Hematopoietic multipotent progenitor cell treated with erythropoietin and hydrocortisone succinate and interleukin-3 and kit ligand, for 6 days (in vitro differentiated cells): ENCODE measurements around the gene HMGCS2.
A peak's percentile ranks its signal among the peaks of the same experiment; 100 is the strongest.

ENCODE experiments used
- DNase-seq: peaks from one replicate; pipeline ENCODE4 v3.0.0-alpha.2; 2015

Gene HMGCS2

DNA sequence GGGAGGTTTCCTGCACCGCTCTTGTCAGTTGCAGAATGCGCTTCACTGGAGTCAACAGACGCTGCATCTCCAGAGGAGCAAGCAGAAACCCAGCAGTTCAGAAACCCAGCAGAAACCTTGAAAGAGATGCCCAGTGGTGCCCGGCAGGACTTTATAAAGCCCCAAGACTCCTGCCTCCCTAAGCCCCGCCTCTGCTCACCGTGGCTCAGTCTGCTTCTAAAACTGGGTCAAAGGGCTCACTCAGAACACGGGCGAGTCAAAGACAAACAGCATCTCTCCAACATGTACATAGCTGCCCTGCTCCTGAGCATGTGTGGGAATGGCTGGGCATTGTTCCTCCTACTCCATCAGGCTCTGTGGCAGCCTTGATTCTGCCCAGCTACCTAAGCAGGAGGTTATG lies at the start of gene HMGCS2:
HMGCS2 (minus strand) TSS at position 128 of the 400 bp plus-strand sequence; CDS start at position 67, 61 bp downstream.
- DNase-seq: no peak

DNA sequence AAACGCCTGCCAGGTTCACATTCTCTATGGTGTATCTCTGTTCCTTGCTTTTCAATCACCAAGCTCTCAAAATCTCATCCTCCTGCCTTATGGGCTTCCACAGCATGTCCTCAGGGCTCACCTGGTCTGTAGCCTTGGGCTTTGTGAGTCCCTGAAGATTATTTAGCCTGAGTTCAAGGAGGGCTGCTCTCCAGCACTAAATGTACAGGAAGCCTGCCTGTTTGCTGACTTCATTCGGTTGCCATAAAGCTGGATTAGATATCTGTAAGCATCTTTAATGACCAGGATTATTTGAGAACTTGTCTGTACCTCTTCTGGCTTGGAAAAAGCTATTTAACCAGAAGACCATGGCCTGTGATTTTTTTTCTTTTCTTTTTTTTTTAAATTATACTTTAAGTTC lies 49.5 kb upstream of the HMGCS2 start:
- DNase-seq: no peak

DNA sequence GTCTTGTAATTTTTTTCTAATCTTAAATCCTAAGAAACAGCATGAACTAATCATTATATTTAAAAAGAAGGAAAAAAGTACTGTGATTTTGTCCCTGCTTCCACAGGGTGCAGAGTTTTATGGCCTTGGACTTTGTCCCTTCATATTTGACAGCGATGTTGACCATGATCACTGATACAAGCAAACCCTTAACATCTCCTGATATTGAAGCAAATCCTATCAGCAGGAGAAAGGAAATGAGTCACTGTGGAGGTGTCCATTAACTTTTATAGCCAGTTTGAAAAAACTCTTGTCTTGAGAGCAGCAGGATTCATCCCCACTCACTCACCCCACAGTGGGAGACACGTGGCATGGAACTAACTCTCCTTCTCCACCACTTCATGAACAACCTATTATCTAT lies 47.7 kb upstream of the HMGCS2 start:
- no peak for DNase-seq

DNA sequence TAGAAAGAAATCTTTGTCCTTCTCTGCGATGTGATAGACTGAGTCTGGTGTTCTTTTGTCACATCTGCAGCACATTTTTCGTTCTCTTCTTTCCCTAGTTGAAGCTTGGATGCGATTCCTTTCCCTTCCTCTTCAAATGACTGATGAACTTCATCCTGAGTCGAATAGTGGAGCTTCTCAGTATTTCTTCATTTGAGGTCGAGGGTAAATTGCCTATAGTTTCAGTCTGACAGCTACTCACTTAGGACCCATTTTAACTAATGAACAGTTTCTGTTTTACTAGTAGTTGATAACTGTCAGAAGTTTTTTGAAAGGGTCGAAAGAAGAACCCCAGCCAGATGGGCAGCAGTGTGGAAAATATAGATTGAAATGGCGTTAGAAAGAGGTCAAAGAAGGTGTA lies 47.2 kb upstream of the HMGCS2 start:
- no peak for DNase-seq

DNA sequence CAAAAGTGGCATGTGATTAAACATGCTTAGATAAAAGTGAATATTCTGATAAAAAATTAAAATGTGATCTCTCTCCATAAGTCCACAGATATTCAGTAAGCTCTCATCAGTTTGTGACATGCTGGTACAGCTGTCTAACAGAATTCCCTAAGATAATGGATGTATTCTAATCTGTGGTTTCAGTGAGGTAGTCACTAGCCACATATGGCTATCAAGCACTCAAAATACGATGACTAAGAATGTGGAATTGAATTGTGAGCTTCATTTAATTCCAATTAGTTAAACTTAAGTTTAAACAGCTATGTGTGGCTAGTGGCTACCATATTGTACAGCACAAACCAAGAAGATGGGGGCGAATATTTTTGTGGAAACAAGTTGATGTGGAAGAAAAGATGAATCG lies 46.7 kb upstream of the HMGCS2 start:
- peak; percentile 55 for DNase-seq

DNA sequence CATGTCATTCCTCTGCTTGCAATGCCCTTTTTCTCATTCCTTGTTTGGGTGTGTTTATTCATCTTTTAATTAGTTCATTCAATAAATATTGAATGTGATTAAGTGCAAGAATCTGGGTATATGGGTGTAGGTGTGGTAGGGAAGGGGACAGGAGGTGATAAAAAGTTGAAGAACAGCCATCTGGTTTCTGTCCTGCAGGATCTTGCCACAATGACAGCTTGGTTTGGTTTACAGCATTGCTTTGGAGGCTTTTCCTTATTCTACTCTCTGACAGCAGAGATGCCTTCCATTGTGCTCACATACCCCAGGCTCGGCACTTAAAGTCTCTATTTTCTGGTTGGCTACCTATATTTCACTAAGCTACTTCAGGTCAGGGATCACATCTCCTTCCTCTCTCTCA lies 45.6 kb upstream of the HMGCS2 start:
- no peak for DNase-seq

DNA sequence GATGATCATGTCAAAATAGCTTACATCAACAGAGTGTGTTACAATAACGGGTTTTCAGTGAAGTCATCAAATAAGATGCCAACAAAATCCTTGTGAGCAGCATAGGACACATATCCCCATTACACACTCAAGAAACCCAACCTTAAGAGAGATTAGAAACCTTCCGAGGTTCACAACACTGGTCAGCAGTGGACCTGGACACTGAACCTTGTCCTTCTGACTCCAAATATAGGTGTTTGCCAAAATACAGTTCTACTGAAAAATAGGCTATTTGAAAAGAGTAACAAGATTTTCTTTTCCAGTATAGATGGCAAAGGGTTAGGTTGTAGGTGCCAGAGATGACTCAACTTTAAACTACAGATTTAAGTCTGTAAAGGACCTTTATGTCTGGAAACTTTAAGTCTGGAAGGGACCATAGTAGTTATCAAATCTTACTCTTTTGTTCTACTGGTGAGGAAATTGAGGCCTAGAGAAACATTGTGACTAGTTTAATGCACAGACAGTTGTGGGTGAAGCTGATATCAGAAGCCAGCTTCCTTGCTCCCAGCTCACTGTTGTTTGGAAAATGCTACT lies 43.4 kb upstream of the HMGCS2 start:
- DNase-seq: no peak

DNA sequence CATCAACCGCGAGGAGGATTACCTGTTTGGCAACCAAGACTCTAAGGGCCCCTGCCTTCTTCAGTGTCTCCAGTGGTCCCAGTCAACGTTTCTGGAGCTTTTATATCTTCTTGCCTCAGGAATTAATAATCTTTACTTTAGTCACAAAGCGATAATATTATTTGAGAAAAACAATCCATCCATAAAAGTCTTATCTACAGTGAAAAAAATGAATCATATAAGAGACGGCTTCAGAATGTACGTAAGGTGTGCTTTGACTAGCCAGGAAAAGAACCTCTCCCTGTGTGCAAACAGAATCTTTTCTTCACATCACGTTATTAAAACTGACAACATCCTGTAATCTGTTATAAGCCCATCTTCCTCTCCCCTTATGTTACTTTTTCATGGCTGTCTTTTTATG lies 42.7 kb upstream of the HMGCS2 start, which contains the start of gene REG4:
REG4 (minus strand) TSS at position 74 of the 400 bp plus-strand sequence. CDS start 2,691 bp downstream, outside the sequence.
- DNase-seq: no peak

DNA sequence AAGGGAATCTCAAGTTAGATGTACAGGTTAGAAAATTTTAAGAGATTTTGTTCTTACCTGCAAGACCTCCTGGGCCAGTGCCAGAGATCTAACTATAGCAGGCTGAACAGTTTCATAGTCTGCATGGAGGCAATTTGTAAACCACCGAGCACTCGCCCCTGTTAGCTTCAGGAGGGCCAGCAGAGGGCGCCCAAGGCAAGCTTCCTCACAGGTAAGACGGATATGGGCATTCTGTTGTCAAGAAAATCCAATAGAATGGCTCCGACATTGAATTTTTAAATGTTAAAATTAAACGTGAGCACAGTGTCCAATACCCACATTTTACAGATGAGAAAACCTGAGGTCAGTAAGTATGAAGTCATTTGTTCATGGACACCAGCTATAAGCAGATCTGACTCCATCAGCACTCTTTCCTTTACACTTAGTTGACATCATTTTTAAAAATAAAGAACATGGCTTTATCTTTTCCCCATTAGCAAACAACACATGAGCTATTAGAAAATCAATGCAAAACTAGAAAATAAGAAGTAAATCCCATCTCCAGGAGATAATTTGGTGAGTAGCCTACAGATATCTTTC lies 40.4 kb upstream of the HMGCS2 start:
- DNase-seq: peak; percentile 87

DNA sequence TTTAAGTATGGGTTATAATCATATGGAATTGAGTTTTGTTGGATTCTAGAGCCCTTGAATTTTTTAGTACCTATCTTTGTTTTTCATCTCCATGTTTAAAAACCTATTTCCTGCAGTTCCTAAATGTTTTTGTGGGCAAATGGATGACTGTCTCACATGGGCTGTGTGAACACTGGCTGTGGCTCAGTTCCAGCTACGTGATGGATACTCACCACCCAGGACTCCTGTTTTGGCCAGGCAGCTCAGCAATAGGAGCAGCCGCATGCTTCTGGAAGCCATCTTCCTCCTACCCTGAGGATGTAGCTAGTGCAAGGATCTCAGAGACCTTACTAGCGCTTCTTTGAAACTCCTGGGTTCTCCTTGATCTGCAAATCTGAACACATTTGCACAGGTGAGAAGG lies 39.8 kb upstream of the HMGCS2 start:
- no peak for DNase-seq

DNA sequence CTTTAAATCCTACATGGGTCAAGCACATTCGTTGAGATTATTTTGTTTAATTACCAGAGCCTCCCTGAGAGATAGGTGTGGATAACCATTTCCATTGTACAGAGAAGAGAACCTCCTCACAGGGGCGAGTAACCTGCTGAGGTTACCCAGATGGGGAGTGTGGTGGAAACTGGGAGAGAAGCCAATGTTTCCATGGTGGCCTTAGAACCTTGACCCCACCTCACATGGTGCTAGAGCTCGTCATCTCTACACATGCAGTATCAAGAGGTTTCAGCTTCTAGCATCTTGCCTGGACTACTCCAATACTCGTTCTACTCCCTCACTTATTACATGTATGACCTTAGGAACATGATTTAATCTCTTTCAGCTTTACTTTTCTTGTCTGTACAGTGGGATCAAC lies 37.8 kb upstream of the HMGCS2 start:
- no peak for DNase-seq

DNA sequence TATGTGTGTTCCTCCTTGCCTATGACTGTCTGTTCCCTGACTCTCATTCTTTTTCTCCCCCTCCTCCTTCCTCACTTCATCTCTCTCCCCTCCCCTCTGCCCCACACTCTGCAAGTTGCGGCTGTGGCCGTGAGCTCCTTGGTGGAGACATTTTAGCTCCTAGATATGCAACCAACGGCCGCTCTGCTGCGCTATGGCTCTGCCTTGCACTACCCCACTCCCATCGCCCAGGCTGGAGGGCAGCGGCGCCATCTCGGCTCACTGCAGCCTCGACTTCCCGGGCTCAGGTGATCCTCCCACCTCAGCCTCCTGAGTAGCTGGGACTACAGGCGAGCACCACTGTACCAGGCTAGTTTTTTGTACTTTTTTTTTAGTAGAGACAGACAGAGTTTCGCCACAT lies 37.0 kb upstream of the HMGCS2 start:
- no peak for DNase-seq

DNA sequence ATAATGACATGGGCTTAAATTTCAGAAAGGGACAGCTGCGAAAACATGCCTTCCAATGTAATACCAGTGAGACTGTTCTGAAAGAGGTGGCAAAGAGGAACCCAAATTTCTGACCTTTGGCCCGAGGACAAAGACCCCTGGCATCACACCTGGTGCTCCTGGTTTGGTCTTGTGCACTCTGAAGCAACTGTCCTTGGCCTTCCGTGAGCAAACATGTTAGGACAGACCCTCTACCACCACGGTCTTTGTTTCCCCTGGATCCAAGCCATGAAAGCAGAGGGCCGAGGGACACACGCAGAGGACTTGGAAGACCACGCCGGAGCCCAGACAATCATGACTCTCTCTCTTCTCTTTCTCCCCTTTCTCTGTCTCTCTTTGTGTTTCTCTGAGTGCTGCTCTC lies 36.5 kb upstream of the HMGCS2 start:
- DNase-seq: no peak

DNA sequence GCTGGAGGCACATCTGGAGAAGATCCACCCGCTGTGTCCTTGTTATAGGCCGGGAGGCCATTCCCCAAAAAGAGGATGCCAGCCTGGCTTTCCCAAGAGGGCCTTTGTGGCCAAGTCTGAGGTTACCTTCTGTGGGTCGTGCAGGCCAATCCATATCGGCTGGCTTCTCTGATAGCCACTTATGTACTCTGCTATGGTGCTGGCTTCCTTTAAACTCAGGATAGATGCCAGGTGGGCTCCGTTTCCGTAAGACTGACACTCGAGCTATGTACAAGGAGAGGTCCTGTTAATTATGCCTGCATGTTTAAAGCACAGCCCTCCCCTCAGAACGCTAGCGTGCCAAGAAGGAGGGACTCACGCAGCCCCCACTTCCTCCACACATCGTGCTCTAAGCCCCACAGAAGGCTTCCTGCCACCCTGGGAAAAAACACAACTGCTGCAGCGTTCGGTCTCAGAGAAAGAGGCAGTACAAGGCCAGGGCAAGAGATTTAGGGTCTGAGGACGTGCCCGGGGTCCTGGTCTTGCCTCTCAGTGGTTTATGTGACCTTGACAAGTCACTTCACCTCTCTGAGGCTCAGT lies 31.0 kb upstream of the HMGCS2 start:
- DNase-seq: no peak

DNA sequence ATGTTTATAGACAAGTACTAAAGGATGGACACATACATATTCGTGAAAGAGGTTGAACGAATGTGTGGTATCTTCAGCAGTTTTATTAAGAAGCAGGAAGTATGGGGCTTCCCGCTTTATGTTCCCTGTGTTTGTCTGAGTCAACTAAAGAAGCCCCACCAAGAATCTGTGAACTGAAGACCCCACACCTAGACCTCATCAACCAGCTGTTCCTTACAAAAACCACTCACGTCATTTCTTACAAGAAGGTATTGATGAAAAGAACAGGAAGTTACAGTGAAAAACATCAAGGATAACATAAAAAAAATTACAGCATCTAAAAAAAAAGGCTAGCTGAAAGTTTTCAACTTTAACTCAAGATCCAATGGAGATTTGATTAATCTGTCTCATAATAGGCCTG lies 30.3 kb upstream of the HMGCS2 start:
- no peak for DNase-seq

DNA sequence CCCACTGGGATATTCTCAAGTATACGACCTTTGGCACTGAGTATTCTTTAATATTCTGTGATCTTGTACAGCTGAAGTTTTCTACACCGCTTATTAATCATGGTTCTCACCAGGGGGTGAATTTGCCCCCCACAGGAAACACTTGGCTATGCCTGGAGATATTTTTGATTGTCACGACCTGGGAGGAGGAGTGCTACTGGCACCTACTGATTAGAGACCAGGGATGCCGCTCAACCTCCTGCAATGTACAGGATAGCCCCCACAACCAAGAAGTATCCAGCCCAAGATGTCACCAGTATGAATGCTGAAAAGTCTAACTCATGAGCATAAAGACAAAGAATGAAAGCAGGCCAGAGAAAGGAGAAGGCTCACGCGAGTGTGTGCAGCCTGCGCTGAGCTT lies 28.9 kb upstream of the HMGCS2 start:
- DNase-seq: peak; percentile 33

DNA sequence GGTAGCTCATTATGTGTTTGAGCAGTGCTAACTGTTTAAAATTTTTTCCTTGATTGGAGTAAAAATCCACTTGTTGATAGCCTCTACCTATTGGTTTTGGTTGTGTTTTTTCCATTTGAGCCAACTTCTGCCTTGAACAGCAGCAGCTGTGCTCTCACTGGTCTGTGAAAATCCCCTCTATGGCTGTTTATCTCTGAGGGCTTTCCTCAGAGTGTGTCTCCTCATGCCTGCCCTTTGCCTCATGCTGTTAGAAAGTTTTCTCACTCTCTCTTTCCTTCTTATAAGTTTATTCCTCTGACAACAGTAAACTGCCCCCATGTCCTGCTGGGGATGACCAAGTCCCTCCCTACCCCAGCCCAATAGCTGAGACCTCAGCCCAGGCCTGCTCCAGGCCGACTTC lies 28.5 kb upstream of the HMGCS2 start:
- peak; percentile 5 for DNase-seq

DNA sequence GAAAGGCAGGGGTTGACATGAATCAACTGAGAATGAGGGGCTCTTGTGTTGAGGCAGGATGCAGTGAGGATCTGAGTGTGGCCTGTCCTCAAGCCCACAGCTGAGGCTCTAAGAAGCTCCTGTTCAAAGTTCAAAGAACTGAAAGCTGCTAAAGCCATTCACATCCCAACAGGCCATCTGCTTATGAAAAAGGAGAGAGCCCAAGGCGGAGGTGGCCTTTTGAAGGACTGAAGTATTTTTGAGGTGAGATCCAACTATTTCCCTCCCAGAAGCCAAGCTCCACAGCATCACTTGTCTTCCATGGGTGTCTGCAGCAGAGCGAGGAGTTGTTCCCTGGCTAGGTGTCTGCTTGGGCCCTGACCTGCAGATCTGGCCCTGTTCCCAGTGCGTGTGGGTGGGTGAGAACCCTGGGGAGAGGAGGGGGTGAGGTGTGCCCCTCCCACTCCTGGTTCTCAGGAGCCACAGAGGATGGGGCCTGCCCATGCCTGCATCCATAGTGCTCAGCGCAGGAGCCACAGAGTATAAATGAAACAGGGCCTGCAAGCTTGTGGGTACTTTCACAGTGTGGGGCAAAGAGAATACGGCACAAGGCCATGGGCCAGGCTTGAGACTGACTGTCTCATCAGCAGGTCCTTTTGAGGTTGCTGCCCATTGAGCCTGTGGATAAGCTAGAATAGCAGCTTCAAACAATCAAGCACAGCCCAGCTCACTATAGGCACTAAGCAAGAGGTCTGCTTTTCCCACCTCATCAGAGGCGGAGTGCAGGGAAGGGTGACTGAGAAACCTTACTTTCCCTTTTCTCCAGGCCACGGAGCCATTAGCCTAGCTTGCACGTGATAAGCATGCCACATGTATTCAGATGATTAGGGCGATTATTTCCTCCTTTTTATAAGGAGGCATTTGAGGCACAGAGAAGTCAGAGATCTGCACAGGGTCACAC lies 26.8 kb upstream of the HMGCS2 start:
- DNase-seq: peak; percentile 5

DNA sequence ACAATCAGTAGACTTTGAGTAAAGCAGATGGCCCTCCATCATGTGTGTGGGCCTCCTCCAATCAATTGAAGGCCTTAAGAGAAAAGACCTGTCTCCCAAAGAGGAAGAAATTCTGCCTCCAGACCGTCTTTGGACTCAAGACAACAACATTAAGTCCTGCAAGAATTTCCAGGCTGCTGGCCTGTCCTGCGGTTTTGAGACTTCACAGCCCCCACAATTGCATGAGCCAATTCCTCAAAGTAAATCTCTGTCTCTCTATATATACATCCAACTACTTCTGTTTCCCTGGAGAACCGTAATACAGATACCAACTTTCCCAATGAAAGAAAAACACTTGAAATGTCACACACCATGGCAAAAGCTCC lies 26.2 kb upstream of the HMGCS2 start:
- no peak for DNase-seq

DNA sequence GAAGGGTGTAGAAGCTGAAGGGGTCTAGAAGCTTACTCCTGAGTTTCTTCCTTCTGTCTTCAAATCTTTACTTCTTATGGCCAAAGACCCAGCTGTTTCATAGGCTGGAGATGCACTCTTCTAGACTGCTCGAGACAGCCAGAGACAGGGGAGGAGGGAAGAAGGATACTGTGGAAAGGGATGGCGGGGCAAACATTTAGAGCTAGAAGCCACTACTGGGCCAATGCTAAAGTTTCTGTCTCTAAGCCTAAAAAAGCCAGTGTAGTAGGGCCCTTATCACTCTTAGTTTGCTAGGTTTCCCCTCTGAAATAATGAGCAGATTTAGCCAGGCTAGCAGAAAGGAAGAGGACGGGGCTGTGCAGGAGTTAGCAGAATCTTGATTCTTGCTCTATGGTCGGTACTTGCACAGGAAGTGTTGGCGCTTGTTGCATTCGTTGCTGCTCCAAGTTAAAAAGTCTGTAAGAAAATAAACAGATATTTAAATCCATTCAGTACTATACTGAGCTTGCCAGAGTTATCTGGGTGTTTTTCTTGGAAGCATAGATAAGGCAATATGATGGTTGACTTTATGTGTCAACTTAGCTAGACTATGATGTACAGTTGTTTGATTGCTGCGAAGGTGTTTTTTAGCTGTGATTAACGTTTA lies 25.6 kb upstream of the HMGCS2 start:
- no peak for DNase-seq

DNA sequence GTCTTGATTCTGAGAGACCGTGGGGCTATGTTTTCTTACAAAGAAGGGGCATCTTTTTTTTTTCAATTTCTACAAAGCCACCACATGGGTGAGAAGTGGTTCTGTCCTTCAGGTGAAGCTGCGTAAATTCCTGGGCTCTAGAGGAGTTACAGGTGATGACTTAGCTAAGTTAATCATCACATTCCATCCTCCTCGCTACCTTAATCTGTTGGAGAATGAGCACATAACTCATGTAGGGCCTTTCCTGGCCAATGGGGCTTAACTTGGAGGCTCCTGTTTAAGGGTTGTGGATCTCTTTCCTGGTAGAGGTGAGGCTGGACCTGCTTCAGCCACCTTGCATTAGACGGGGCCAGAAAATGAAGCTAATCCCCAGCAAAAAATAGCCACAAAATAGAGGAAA lies 22.7 kb upstream of the HMGCS2 start:
- DNase-seq: no peak

DNA sequence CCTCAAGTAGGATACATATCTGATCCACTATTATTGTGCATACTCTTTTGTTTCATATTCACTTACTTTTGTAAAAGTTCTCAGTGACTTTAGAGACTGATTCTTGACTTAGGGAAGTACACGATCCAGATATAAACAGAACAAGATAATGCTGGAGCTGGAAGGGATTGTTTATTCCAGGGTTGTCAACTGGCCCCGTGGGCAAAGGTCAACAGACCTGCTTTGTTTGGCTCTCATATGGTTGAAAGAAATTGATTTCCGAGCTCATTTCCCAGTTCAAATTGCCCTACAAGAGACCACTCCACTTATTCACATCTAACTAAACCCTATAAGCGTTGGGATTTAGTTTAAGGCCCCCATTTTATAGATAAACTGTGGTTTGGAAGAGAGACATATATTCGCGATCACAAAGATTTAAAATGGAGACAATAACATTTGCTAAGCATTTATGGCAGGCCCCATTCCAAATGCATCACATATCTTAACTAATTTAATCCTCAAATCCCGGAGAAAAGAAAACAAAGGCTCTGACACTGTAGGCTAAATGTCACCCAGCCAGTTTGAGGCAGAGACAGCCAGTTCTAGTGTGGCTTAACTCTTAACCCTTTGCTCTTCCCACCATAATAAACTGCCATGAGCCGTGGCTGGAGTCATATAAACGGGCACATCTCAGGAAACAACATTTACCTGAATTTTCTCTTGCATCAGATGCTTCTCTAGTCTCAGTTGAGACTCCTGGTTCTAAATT lies 21.9 kb upstream of the HMGCS2 start:
- no peak for DNase-seq

DNA sequence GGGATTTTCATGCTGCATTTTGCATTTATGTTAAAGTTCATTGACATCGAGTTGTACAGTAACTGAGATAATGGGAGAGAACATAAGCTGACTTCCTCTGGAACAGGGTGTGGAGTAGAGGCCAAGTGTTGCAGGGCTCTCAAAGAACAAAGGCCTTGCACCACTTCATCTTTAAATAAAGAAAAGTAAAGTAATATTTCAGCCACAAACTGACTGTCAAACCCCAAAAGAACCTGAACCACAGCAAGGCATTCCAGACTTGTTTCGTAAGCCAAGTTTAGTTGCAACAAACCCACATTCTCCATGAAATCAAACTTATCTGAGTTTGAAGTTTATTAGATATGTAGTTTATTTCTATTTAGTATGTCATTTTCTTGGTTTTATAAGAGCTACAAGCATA lies 19.1 kb upstream of the HMGCS2 start:
- DNase-seq: peak; percentile 41
